HUDEP-2 (cell line): ENCODE results near the gene SGPP1.
"Not testable (repeated sequence)": the region's sequence is repeated elsewhere in the genome, so short reads cannot be mapped to it uniquely, and the experiment has no call there.

Source experiments
- DNase-seq, 76 experiments: peaks; one replicate each; lab custom pipeline; 2025; ENCODE audit not compliant: unreplicated experiment in 76 of 76; lab: John Stamatoyannopoulos, UW

SGPP1 gene

DNA sequence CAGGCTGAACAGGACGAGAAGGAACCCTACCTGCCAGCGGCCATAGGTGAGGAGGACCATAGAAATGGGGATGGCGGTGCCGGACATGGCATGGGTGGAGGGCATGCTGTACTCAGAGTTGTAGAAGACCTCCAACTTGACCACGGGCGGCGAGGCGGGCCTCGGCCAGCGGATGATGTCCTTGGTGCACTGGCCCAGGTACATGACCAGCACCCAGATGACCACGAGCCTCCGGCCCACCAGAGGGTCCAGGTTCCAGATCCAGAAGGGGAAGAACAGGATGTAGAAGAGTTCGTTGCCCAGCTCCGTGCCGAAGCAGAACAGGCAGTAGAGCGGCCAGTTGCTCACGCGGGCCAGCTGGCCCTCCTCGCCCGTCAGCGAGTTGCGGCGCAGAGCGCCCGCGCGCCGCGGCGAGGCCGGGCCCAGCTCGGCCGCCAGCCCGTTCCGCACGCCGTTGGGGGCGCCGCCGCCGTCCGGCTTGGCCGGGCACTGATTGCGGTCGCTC, 582 bp downstream of the SGPP1 start:
- peak in 8 of 76 experiments; percentile 22 to 41 (median 33) for DNase-seq

- DNase-seq = peak in 3 of 76 experiments; percentile 9 to 26 (median 18)
These were observed 1.4 kb downstream of the SGPP1 start for GRCh38 chr14:63726499-63726898.

DNA sequence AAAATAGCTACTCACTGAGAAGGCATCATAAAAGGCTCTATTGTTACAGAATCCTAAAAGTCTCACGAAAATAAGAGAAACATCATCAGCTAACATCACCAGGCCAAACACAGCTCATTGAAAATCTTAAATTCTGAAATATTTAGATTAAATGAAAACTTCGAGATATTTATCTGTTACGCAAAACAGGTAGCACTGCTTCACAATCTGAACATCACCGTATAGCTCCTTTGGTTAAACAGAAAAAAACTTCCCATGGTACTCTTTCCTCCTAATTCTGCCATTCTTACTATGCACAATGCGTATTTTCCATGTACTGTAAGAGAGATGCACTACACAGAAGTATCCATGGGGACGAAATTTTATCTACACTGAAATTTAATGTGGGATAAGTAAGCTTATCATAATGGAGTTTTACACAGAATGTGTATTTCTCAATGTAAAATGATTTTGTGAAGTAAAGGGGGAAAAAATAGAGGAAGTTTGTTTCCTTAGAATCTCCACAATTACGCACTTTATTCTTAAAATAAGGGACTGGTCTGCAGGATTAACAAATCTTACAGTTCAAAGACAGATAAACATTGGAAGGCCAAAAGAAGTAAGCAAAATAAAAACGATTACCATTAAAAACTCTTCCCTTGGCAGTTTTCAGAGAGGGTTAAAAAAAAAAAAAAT, 1.9 kb downstream of the SGPP1 start:
- DNase-seq = no peak

- peak in 7 of 76 experiments; percentile 1 to 39 (median 13) for DNase-seq
These were observed 10.2 kb downstream of the SGPP1 start for GRCh38 chr14:63717702-63718101.

GRCh38 chr14:63715360-63715759, 12.5 kb downstream of the SGPP1 start:
- no peak for DNase-seq

DNA sequence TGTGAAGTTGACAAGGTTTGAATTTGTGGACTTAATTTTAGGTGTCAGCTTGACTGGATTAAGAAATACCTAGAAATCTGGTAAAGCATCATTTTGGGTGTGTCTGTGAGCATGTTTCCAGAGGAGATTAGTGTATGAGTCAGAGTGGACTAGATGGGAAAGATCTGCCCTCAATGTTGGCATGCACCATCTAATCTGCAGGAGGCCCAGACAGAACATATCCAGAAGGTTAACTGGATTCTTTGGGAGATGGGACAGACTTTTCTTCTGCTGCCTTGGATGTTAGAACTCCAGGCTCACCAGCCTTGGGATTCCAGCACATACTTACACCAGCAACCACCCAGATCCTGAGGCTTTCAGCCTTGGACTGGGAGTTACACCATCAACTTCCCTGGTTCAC, 14.1 kb downstream of the SGPP1 start:
- peak in 37 of 76 experiments; percentile 4 to 83 (median 43) for DNase-seq

DNA sequence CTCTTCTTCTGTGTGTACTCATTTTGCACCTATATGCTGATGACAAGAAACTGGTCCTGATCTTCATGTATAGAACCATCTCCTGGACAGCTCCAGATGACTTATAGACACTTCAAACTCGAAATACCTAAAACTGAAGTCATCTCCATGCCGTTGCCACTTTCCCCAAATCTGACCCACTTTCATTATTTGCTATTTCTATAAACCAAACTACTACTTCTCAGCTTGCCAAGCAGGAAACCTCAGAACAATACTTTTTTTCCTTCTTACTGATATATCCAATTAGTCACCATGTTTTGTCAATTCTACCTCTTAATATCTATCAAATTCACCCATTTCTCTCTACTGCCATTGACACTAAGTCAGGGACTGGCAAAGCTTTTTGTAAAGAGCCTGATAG, 14.8 kb downstream of the SGPP1 start:
- no peak for DNase-seq

DNA sequence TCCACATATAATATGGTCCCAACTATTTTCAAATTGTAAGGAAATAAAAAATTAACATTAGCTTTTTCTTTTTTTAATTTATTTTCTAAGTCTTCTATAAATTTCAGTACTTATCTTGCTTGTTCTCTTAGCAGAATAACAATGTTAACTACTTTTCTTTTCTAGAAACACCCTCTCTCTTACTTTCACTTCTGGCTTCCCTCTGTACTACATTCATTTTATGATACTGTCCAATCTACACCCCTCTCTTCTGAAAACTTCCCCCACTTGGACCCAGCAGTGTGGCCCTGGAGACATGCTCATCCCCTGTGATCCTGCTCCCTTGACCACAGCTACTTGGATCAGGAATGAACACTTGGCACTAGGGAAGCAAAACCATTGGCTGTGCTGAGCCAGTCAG, 15.7 kb downstream of the SGPP1 start:
- peak in 1 of 76 experiments; percentile 9 for DNase-seq

DNA sequence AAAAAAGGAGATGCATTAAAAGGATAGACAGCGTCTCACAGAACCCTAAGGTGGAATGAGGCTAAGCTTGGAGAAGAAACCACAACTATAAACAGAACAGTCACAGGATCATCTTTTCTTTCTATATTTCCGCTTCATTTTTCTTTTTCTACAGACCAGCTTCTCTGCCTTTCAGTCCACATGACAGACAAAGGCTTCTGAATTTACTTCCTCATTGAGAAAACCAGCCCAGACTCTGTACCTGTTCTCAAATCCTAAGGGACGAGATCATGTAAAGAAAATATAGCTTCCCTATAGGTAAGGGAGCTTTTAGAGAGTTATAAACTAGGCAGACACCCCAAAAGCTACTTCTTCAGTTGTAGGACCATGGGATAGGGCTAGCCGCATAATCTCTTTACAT, 17.4 kb downstream of the SGPP1 start:
- DNase-seq = peak in 3 of 76 experiments; percentile 20 to 33 (median 21)

DNA sequence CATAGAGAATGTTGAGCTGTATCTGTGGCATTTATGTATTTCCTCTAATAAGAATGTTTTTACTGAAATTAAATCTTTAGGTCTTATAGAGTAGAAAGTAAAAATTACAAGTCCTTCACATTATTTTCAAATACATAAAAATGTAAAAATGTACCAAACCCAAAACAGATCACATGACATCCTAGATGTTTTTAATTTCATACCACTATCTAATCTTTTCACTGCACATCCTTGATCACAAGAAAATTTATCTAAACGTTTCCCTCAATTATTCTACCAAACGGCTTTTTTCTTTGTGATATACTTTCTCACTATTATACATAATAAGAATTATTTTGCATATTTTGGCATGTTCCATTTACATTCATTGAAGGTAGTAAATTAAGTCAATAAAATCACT, 18.3 kb downstream of the SGPP1 start:
- DNase-seq = peak in 2 of 76 experiments; percentile 32 to 52

DNA sequence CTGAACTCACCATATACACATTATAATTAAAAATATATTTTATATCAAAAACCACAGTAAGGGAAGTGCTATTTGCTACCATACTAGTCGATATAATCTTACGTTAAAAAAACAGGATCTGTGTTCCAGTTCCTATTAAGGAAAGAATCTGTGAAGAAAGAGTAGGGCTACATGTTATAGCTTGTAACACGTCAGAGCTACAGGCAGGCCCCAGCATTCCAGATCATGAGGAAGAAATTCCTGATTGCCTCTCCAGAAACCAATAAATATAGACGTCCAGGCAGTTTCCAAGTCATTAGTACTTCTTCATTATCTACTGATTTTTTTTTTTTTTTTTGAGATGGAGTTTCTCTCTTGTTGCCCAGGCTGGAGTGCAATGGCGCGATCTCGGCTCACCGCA, 20.6 kb downstream of the SGPP1 start:
- DNase-seq = no peak

GRCh38 chr14:63705561-63706070, 22.2 kb downstream of the SGPP1 start:
- no peak for DNase-seq

- not testable (repeated sequence) for DNase-seq
These were observed 25.3 kb downstream of the SGPP1 start for GRCh38 chr14:63702530-63702929.

DNA sequence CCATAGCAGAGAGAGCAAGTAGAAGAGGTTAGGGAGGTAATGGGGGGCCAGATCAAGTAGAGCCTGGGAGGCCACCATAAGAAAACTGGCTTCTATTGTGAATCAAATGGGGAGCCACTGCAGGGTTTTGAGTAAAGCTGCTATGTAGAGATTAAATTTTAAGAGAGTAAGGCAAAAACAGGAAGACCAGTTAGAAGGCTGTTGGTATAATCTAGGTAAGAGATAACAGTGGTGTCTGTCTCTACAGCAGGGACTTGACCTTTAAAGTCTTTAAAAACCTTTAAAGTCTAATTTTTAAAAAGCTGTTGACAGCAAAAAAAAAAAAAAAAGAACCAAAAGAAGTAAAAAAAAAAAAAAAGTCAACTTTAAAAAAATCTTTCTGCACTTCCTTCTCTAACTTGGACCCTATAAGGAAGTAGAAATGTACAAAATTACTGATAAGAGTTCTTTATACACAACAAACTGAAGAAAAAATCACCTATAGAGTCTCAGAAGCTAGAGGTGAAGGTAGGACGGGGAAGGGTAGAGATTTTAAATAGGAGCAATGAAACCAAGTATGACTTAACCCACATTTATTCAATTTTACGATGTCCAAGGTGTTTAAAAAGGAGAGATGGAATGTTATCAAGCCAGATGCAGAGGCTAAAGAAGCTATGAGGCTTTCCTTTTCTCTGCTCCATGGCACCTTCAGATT, 26.1 kb downstream of the SGPP1 start:
- peak in 18 of 76 experiments; percentile 6 to 58 (median 26) for DNase-seq

GRCh38 chr14:63692310-63693020, 35.4 kb downstream of the SGPP1 start:
- peak in 1 of 76 experiments; percentile 4 for DNase-seq

DNA sequence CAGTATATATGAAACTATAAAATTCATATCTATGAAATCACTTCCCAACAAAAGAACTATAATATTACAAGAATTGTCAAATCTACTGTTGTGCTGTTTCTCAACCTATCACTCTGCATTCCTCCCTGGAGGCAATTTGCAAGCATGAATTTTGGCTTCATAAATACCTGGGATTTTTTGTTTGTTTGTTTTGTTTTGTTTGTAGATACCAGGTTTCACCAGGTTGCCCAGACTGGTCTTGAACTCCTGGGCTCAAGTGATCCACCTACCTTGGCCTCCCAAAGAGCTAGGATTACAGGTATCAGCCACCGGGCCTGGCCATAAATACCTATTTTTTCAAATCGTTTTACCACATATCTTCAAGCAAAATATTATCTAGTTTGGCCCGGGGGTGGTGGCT, 38.7 kb downstream of the SGPP1 start:
- DNase-seq = no peak

GRCh38 chr14:63686926-63687325, 40.9 kb downstream of the SGPP1 start:
- no peak for DNase-seq

DNA sequence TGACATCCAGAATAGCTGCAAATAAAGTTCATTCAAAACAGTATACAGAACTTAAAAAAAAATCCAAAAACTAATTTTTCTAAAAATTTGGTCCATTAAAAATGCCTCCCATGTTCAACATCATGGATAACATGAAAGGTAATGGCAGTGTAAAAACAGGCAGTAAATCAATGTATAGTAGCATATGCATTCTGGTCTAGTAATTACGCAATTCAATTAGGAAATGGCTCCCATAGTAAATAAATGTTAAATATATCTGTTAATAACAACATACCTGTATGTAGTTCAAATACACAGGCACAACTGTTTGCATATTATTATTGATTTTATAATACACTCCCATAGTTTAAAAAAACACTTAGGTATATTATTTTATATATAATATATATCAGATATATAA, 42.5 kb downstream of the SGPP1 start:
- DNase-seq = no peak

GRCh38 chr14:63682727-63683593, 44.9 kb downstream of the SGPP1 start:
- DNase-seq = no peak

- no peak for DNase-seq
These were observed 49.3 kb downstream of the SGPP1 start for GRCh38 chr14:63678536-63678935.
